ENCODE results near the gene KANSL1. TPM values are rescaled to one million over a fixed set of nuclear protein-coding genes. Genes with fewer than 3 reads are reported as not detected.

Gene KANSL1
- total RNA-seq, 1 donor from 2014 or later, result 61.4 TPM

DNA sequence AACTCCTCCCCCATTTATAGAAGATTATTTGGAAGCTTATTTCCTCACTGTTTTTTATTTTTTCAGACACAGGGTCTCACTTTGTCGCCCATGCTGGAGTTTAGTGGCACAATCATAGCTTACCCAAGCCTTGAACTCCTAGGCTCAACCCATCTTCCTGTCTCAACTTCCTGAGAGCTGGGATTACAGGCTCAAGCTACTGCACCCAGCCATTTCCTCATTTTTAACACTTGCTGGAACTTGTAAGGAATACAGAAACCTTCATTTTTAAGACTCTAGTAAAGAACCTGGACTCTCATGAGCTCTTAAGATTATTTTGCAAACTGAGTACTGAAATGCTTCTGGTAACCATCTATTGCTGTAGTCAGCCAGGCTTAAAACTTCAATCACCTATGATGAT lies 29.9 kb downstream of the KANSL1 start:
- H3K27me3 Mint-ChIP-seq (ENCODE audit: low read depth), result no peaks in the 10 kb centered on the region
- TF ChIP-seq, protein P1, sequence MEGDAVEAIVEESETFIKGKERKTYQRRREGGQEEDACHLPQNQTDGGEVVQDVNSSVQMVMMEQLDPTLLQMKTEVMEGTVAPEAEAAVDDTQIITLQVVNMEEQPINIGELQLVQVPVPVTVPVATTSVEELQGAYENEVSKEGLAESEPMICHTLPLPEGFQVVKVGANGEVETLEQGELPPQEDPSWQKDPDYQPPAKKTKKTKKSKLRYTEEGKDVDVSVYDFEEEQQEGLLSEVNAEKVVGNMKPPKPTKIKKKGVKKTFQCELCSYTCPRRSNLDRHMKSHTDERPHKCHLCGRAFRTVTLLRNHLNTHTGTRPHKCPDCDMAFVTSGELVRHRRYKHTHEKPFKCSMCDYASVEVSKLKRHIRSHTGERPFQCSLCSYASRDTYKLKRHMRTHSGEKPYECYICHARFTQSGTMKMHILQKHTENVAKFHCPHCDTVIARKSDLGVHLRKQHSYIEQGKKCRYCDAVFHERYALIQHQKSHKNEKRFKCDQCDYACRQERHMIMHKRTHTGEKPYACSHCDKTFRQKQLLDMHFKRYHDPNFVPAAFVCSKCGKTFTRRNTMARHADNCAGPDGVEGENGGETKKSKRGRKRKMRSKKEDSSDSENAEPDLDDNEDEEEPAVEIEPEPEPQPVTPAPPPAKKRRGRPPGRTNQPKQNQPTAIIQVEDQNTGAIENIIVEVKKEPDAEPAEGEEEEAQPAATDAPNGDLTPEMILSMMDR (IDR thresholded peaks at IDR 0.05), result no peak

GRCh38 chr17:46162866-46163265 lies 30.4 kb downstream of the KANSL1 start:
- Mint-ChIP-seq H3K9me3 (ENCODE audit: low read depth) (no peaks in the 10 kb centered on the region), H3K4me1 (ENCODE audit: low read depth) (peaks cover 77% of the 10 kb centered on the region), H3K4me3 (ENCODE audit: unreplicated experiment) (no peak overlapping the region), H3K27ac (ENCODE audit: unreplicated experiment) (no peak overlapping the region), H3K36me3 (ENCODE audit: low read depth) (no peaks in the 10 kb centered on the region), H3K27me3 (ENCODE audit: low read depth) (no peaks in the 10 kb centered on the region)
- TF ChIP-seq, protein P1 (IDR thresholded peaks at IDR 0.05), result no peak
- DNase-seq (ENCODE audit: low spot score), result no peak

More for the DNA sequence above, 29.9 kb downstream of the KANSL1 start:
- Mint-ChIP-seq H3K4me1 (ENCODE audit: low read depth) (peaks cover 77% of the 10 kb centered on the region), H3K4me3 (ENCODE audit: unreplicated experiment) (no peak overlapping the region), H3K36me3 (ENCODE audit: low read depth) (no peaks in the 10 kb centered on the region), H3K9me3 (ENCODE audit: low read depth) (no peaks in the 10 kb centered on the region), H3K27ac (ENCODE audit: unreplicated experiment) (no peak overlapping the region)
- DNase-seq (ENCODE audit: low spot score), result no peak

- H3K4me1 Mint-ChIP-seq (ENCODE audit: low read depth), result peaks cover 86% of the 10 kb centered on the region
- no peak overlapping the region for H3K4me3 Mint-ChIP-seq (ENCODE audit: unreplicated experiment)
- H3K9me3 Mint-ChIP-seq (ENCODE audit: low read depth), result no peaks in the 10 kb centered on the region
- no peaks in the 10 kb centered on the region for H3K36me3 Mint-ChIP-seq (ENCODE audit: low read depth)
- TF ChIP-seq, protein P1 (IDR thresholded peaks at IDR 0.05), result no peak
- H3K27ac Mint-ChIP-seq (ENCODE audit: unreplicated experiment), result peak overlapping the region; percentile 89
- H3K27me3 Mint-ChIP-seq (ENCODE audit: low read depth), result no peaks in the 10 kb centered on the region
- DNase-seq (ENCODE audit: low spot score), result no peak
Measured at GRCh38 chr17:46160169-46160568, 33.1 kb downstream of the KANSL1 start.

- Mint-ChIP-seq H3K36me3 (ENCODE audit: low read depth) (no peaks in the 10 kb centered on the region), H3K27me3 (ENCODE audit: low read depth) (no peaks in the 10 kb centered on the region), H3K27ac (ENCODE audit: unreplicated experiment) (peak overlapping the region; percentile 89), H3K4me1 (ENCODE audit: low read depth) (peaks cover 85% of the 10 kb centered on the region), H3K9me3 (ENCODE audit: low read depth) (no peaks in the 10 kb centered on the region), H3K4me3 (ENCODE audit: unreplicated experiment) (no peak overlapping the region)
- DNase-seq (ENCODE audit: low spot score), result no peak
- TF ChIP-seq, protein P1 (IDR thresholded peaks at IDR 0.05), result no peak
Measured at GRCh38 chr17:46159686-46160085, 33.5 kb downstream of the KANSL1 start.

DNA sequence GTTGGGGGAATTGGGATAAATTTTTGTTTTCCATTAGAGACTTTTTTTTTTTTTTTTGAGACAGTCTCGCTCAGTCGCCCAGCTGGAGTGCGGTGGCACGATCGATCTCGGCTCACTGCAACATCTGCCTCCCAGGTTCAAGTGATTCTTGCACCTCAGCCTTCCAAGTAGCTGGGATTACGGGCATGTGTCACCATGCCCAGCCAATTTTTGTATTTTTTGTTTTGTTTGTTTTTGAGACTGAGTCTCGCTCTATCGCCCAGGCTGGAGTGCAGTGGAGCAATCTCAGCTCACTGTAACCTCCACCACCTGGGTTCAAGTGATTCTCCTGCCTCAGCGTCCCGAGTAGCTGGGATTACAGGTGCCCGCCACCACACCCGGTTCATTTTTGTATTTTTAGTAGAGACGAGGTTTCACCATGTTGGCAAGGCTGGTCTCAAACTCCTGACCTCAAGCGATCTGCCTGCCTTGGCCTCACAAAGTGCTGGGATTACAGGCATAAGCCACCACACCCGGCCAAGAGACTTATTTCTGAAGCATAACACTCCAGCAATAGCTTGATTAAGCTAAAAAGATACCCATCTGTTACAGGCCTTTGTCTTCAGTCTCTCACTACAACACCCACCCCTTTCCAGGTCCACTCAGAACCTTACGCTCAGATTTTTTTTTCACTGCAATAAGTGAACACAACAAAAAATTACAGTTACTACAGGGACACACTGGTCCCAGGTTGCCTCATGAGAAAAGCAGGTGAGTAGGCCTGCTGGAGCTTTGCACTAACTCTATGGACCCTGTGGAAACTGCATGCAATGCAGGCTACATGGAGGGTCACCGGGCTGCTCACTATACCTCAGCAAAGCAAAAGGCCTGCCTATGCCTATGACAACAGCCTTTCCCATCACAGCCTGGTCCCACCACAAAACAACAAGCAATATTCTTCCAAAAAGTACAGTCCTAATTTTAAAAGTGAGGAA lies 34.6 kb downstream of the KANSL1 start:
- H3K4me1 Mint-ChIP-seq (ENCODE audit: low read depth), result peaks cover 85% of the 10 kb centered on the region
- no peaks in the 10 kb centered on the region for H3K27me3 Mint-ChIP-seq (ENCODE audit: low read depth)
- DNase-seq (ENCODE audit: low spot score), result no peak
- peak overlapping the region; percentile 31 for H3K4me3 Mint-ChIP-seq (ENCODE audit: unreplicated experiment)
- H3K9me3 Mint-ChIP-seq (ENCODE audit: low read depth), result no peaks in the 10 kb centered on the region
- H3K27ac Mint-ChIP-seq (ENCODE audit: unreplicated experiment), result peak overlapping the region; percentile 89
- TF ChIP-seq, protein P1 (IDR thresholded peaks at IDR 0.05), result no peak
- H3K36me3 Mint-ChIP-seq (ENCODE audit: low read depth), result no peaks in the 10 kb centered on the region
